Liver (tissue), 9 donors: ENCODE measurements around the gene KRT16. TPM values are rescaled to one million over a fixed set of nuclear protein-coding genes. Genes with fewer than 3 reads are reported as not detected.

Source experiments
- DNase-seq: peaks from one replicate; pipeline ENCODE4 v3.0.0-alpha.2; 2017; ENCODE audit warnings: low spot score
- H3K27ac ChIP-seq, 2 donors: one replicate each; pipeline ENCODE4 v1.7.0; 2013; ENCODE audit warnings: inconsistent platforms in 2 of 2, low read length in 2 of 2, control low read depth in 1 of 2, low read depth in 1 of 2, mild to moderate bottlenecking in 1 of 2
- H3K27me3 ChIP-seq, 4 donors: one replicate each; pipeline versions ENCODE4 v1.6.1 to v1.7.0; 2013; ENCODE audit warnings: low read length in 3 of 4, inconsistent platforms in 1 of 4, mild to moderate bottlenecking in 1 of 4, moderate library complexity in 1 of 4; ENCODE audit not compliant: control insufficient read depth in 4 of 4, insufficient read depth in 4 of 4
- H3K36me3 ChIP-seq, 4 donors: one replicate each; pipeline versions ENCODE4 v1.6.1 to v1.7.0; 2013; ENCODE audit warnings: low read length in 3 of 4, mild to moderate bottlenecking in 3 of 4, low read depth in 1 of 4, moderate library complexity in 1 of 4; ENCODE audit not compliant: control insufficient read depth in 4 of 4, insufficient read depth in 3 of 4
- H3K4me1 ChIP-seq, 4 donors: one replicate each; pipeline versions ENCODE4 v1.6.1 to v1.7.0; 2013; ENCODE audit warnings: low read length in 3 of 4, mild to moderate bottlenecking in 3 of 4, moderate library complexity in 1 of 4; ENCODE audit not compliant: control insufficient read depth in 4 of 4, insufficient read depth in 4 of 4
- H3K4me3 ChIP-seq, 3 donors: one replicate each; pipeline versions ENCODE4 v1.6.1 to v1.7.0; 2013; ENCODE audit warnings: low read length in 3 of 3, control low read depth in 1 of 3, low read depth in 1 of 3, mild to moderate bottlenecking in 1 of 3
- H3K9ac ChIP-seq, 2 donors: one replicate each; pipeline ENCODE4 v1.7.0; 2013; ENCODE audit warnings: low read length in 2 of 2, mild to moderate bottlenecking in 2 of 2, moderate library complexity in 2 of 2, control low read depth in 1 of 2, low read depth in 1 of 2
- H3K9me3 ChIP-seq, 4 donors: one replicate each; pipeline versions ENCODE4 v1.6.1 to v1.7.0; 2013; ENCODE audit warnings: low read length in 3 of 4; ENCODE audit not compliant: control insufficient read depth in 4 of 4
- ATF3 ChIP-seq: IDR thresholded peaks from 2 replicates; pipeline ENCODE4 v1.6.1; 2016; ENCODE audit warnings: antibody characterized with exemption
- EGR1 ChIP-seq, 2 donors: IDR thresholded peaks; 2 replicates each; pipeline ENCODE4 v1.6.1; 2016 to 2018; ENCODE audit warnings: antibody characterized with exemption in 2 of 2, low read depth in 2 of 2
- FOXA1 ChIP-seq: IDR thresholded peaks from 2 replicates; pipeline ENCODE4 v1.6.1; 2016; ENCODE audit warnings: antibody characterized with exemption
- FOXA2 ChIP-seq: IDR thresholded peaks from 2 replicates; pipeline ENCODE4 v1.6.1; 2016; ENCODE audit warnings: antibody characterized with exemption
- GABPA ChIP-seq, 2 donors: IDR thresholded peaks in 1 of 2; conservative IDR thresholded peaks in 1 of 2; 2 replicates each; pipeline ENCODE4 v1.6.1; 2016; ENCODE audit warnings: antibody characterized with exemption in 2 of 2, mild to moderate bottlenecking in 1 of 2, moderate library complexity in 1 of 2
- HNF4A ChIP-seq, 2 donors: conservative IDR thresholded peaks; 2 replicates each; pipeline ENCODE4 v1.6.1; 2016; ENCODE audit warnings: antibody characterized with exemption in 2 of 2, mild to moderate bottlenecking in 2 of 2
- HNF4G ChIP-seq: IDR thresholded peaks from 2 replicates; pipeline ENCODE4 v1.6.1; 2016; ENCODE audit warnings: antibody characterized with exemption
- JUND ChIP-seq, 2 donors: IDR thresholded peaks; 2 replicates each; pipeline ENCODE4 v1.6.1; 2016; ENCODE audit warnings: antibody characterized with exemption in 2 of 2
- MAX ChIP-seq: IDR thresholded peaks from 2 replicates; pipeline ENCODE4 v1.6.1; 2016; ENCODE audit warnings: antibody characterized with exemption
- NR2F2 ChIP-seq: IDR thresholded peaks from 2 replicates; pipeline ENCODE4 v1.6.1; 2016; ENCODE audit warnings: antibody characterized with exemption
- RAD21 ChIP-seq, 2 donors: IDR thresholded peaks; 2 replicates each; pipeline ENCODE4 v1.6.1; 2016; ENCODE audit warnings: antibody characterized with exemption in 2 of 2, mild to moderate bottlenecking in 2 of 2
- RXRA ChIP-seq, 2 donors: IDR thresholded peaks; 2 replicates each; pipeline ENCODE4 v1.6.1; 2017 to 2018; ENCODE audit warnings: antibody characterized with exemption in 2 of 2, mild to moderate bottlenecking in 1 of 2
- SP1 ChIP-seq: IDR thresholded peaks from 2 replicates; pipeline ENCODE4 v1.6.1; 2018; ENCODE audit warnings: antibody characterized with exemption, mild to moderate bottlenecking
- TAF1 ChIP-seq: conservative IDR thresholded peaks from 2 replicates; pipeline ENCODE4 v1.6.1; 2016; ENCODE audit warnings: antibody characterized with exemption, mild to moderate bottlenecking
- YY1 ChIP-seq: IDR thresholded peaks from 2 replicates; pipeline ENCODE4 v1.6.1; 2016; ENCODE audit warnings: antibody characterized with exemption, mild to moderate bottlenecking
- ZBTB33 ChIP-seq: IDR thresholded peaks from 2 replicates; pipeline ENCODE4 v1.6.1; 2016; ENCODE audit warnings: antibody characterized with exemption
- WGBS: extraction: QIAGEN DNeasy Blood & Tissue Kit; methylation state at CpG from one replicate; pipeline ENCODE4 v1.1.7; 2013; 5-methylcytosine and 5-hydroxymethylcytosine counted together
- polyA plus RNA-seq, 2 donors: library from polyadenylated mRNA; stranded (reverse) in 1 of 2; unstranded in 1 of 2; fragments of 200-250 nt in 1 of 2; fragments of >200 nt in 1 of 2; fragmentation: Nextera tagmentation in 1 of 2; extraction: Ambion mirVana in 1 of 2; gene quantifications; one replicate each; pipeline versions ENCODE4 v1.2.1 to v1.2.3, GENCODE V29; 2013 to 2015
- total RNA-seq, 2 donors: library from RNA; depleted of rRNA; stranded (reverse); fragments of >200 nt; gene quantifications; one replicate each; pipeline ENCODE4 v1.2.3, GENCODE V29; 2014
- TF ChIP-seq, protein P1 (sequence below): fragments of 150-350 bp; IDR thresholded peaks from 2 replicates; pipeline ENCODE4 v1.5.1; 2017; ENCODE audit warnings: improper control_type of control experiment, low read depth, low read length; ENCODE audit not compliant: missing input control
- TF ChIP-seq, protein P2 (sequence below): IDR thresholded peaks from 2 replicates; pipeline ENCODE4 v1.6.1; 2016; ENCODE audit warnings: antibody characterized with exemption, mild to moderate bottlenecking
- donor health status: healthy.
- donor health status: healthy.
- donor health status: healthy.
- donor health status: healthy.
- donor health status: healthy.

KRT16 gene
- total and polyA plus RNA-seq, 4 donors: not detected

- Histone ChIP-seq H3K9ac (no peak overlapping the region), H3K4me1 (no peaks in the 10 kb centered on the region), H3K36me3 (no peaks in the 10 kb centered on the region), H3K9me3 (no peaks in the 10 kb centered on the region), H3K4me3 (no peak overlapping the region), H3K27me3 (no peaks in the 10 kb centered on the region), H3K27ac (no peak overlapping the region)
- WGBS: 70% methylated on average over 5 of the region's 5 CpGs
- TF ChIP-seq NR2F2: no peak
- no peak for TF ChIP-seq JUND (IDR thresholded peaks at IDR 0.05)
- no peak for TF ChIP-seq YY1
- no peak for TF ChIP-seq SP1
- TF ChIP-seq TAF1: no peak
- no peak for TF ChIP-seq MAX
- TF ChIP-seq EGR1 (IDR thresholded peaks at IDR 0.05; ENCODE audit: low read depth in 2 of 2): no peak
- DNase-seq: no peak
Observed at GRCh38 chr17:41632482-41633105, 20.0 kb upstream of the KRT16 start.

- DNase-seq: no peak
- TF ChIP-seq NR2F2 (no peak), ZBTB33 (no peak), RXRA (IDR thresholded peaks at IDR 0.05) (no peak), HNF4A (conservative IDR thresholded peaks at IDR 0.05) (no peak), HNF4G (no peak), MAX (no peak), ATF3 (no peak), GABPA (IDR thresholded peaks at IDR 0.05 in 1 of 2, conservative IDR thresholded peaks at IDR 0.05 in 1 of 2) (no peak), JUND (IDR thresholded peaks at IDR 0.05) (no peak), TAF1 (no peak), FOXA1 (no peak), FOXA2 (no peak), SP1 (no peak), EGR1 (IDR thresholded peaks at IDR 0.05; ENCODE audit: low read depth in 2 of 2) (no peak), RAD21 (IDR thresholded peaks at IDR 0.05) (no peak), YY1 (no peak)
- TF ChIP-seq, protein P1, sequence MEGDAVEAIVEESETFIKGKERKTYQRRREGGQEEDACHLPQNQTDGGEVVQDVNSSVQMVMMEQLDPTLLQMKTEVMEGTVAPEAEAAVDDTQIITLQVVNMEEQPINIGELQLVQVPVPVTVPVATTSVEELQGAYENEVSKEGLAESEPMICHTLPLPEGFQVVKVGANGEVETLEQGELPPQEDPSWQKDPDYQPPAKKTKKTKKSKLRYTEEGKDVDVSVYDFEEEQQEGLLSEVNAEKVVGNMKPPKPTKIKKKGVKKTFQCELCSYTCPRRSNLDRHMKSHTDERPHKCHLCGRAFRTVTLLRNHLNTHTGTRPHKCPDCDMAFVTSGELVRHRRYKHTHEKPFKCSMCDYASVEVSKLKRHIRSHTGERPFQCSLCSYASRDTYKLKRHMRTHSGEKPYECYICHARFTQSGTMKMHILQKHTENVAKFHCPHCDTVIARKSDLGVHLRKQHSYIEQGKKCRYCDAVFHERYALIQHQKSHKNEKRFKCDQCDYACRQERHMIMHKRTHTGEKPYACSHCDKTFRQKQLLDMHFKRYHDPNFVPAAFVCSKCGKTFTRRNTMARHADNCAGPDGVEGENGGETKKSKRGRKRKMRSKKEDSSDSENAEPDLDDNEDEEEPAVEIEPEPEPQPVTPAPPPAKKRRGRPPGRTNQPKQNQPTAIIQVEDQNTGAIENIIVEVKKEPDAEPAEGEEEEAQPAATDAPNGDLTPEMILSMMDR: no peak
- TF ChIP-seq, protein P2, sequence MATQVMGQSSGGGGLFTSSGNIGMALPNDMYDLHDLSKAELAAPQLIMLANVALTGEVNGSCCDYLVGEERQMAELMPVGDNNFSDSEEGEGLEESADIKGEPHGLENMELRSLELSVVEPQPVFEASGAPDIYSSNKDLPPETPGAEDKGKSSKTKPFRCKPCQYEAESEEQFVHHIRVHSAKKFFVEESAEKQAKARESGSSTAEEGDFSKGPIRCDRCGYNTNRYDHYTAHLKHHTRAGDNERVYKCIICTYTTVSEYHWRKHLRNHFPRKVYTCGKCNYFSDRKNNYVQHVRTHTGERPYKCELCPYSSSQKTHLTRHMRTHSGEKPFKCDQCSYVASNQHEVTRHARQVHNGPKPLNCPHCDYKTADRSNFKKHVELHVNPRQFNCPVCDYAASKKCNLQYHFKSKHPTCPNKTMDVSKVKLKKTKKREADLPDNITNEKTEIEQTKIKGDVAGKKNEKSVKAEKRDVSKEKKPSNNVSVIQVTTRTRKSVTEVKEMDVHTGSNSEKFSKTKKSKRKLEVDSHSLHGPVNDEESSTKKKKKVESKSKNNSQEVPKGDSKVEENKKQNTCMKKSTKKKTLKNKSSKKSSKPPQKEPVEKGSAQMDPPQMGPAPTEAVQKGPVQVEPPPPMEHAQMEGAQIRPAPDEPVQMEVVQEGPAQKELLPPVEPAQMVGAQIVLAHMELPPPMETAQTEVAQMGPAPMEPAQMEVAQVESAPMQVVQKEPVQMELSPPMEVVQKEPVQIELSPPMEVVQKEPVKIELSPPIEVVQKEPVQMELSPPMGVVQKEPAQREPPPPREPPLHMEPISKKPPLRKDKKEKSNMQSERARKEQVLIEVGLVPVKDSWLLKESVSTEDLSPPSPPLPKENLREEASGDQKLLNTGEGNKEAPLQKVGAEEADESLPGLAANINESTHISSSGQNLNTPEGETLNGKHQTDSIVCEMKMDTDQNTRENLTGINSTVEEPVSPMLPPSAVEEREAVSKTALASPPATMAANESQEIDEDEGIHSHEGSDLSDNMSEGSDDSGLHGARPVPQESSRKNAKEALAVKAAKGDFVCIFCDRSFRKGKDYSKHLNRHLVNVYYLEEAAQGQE: no peak
Observed at GRCh38 chr17:41631898-41632285, 19.3 kb upstream of the KRT16 start.

More at GRCh38 chr17:41631898-41632285, 19.3 kb upstream of the KRT16 start:
- Histone ChIP-seq H3K4me3 (no peak overlapping the region), H3K27me3 (no peaks in the 10 kb centered on the region), H3K4me1 (no peaks in the 10 kb centered on the region), H3K36me3 (no peaks in the 10 kb centered on the region), H3K9ac (no peak overlapping the region), H3K27ac (no peak overlapping the region), H3K9me3 (no peaks in the 10 kb centered on the region)
- 93% methylated on average over 15 of the region's 15 CpGs for WGBS
